ENCODE data around the gene PHF11.

DNA sequence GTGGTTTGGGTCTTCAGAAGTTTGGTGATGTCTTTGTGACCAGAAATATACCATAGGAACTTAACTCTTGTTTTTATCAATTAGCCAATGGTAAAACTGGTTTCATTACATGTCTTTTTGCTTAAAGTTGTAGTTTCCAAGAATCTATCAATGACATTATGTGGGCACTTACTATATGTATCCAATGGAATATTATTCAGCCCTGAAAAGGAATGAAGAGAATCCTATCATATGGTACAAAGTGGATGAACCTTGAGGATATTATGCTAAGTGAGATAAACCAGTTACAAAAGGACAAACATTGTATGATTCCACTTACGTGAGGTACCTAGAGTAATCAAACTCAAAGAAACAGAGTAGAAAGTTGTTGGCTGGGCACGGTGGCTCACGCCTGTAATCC lies 63.3 kb downstream of the PHF11 start:
- no peak for TF ChIP-seq POLR2A (IDR thresholded peaks at IDR 0.05)
- TF ChIP-seq, protein P1, sequence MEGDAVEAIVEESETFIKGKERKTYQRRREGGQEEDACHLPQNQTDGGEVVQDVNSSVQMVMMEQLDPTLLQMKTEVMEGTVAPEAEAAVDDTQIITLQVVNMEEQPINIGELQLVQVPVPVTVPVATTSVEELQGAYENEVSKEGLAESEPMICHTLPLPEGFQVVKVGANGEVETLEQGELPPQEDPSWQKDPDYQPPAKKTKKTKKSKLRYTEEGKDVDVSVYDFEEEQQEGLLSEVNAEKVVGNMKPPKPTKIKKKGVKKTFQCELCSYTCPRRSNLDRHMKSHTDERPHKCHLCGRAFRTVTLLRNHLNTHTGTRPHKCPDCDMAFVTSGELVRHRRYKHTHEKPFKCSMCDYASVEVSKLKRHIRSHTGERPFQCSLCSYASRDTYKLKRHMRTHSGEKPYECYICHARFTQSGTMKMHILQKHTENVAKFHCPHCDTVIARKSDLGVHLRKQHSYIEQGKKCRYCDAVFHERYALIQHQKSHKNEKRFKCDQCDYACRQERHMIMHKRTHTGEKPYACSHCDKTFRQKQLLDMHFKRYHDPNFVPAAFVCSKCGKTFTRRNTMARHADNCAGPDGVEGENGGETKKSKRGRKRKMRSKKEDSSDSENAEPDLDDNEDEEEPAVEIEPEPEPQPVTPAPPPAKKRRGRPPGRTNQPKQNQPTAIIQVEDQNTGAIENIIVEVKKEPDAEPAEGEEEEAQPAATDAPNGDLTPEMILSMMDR (IDR thresholded peaks at IDR 0.05) = no peak
